GM12878 (cell line): ENCODE data around the gene PLK4. TPM values are rescaled to one million over a fixed set of nuclear protein-coding genes. Genes with fewer than 3 reads are reported as not detected.

Experiments used
- ATAC-seq: fragments of 200-7000 bp; cut with Tn5 transposase; 3 replicates; pipeline ENCODE4 v1.9.1; 2020; ENCODE audit warnings: mild to moderate bottlenecking, moderate library complexity
- BruUV-seq: library from RNA; stranded (reverse); fragments of 400-500 nt; replicated peaks from 2 replicates; lab custom pipeline; 2021; lab: Mats Ljungman, UMichigan
- CTCF ChIA-PET: fragments of 300-600 bp; sonication (Branson Sonifier 250); formaldehyde crosslinking; extraction: SDS; loops from one replicate; lab custom pipeline; 2021; ENCODE audit warnings: inconsistent platforms; lab: Yijun Ruan, JAX
- POLR2A ChIA-PET: fragments of 350-600 bp; formaldehyde crosslinking; extraction: SDS; loops from one replicate; lab custom pipeline; 2021; ENCODE audit warnings: inconsistent platforms; lab: Charles Lee
- RAD21 ChIA-PET: fragments of 300-600 bp; sonication (Branson Sonifier 250); formaldehyde crosslinking; loops from one replicate; lab custom pipeline; 2023; ENCODE audit warnings: antibody characterized with exemption; ENCODE audit not compliant: unreplicated experiment; lab: Charles Lee
- SMC1A ChIA-PET: fragments of 300-600 bp; sonication (Branson Sonifier 250); formaldehyde crosslinking; loops from one replicate; lab custom pipeline; 2023; ENCODE audit not compliant: unreplicated experiment, uncharacterized antibody; lab: Charles Lee
- DNase-seq: peaks from one replicate; pipeline ENCODE4 v3.0.0-alpha.2; 2011; ENCODE audit warnings: low read depth, low spot score
- FAIRE-seq: peaks from 3 replicates; lab custom pipeline; 2011; peaks lifted over from hg19 to GRCh38; lab: Jason Lieb, UNC
- H2AFZ ChIP-seq: 2 replicates; pipeline ENCODE4 v1.6.0; 2011; ENCODE audit warnings: low read depth, low read length, control low read depth; ENCODE audit not compliant: control insufficient read depth
- H3K27ac ChIP-seq: 2 replicates; pipeline ENCODE4 v1.5.1; 2011; ENCODE audit warnings: control low read depth; ENCODE audit not compliant: control insufficient read depth, insufficient read depth
- H3K27me3 ChIP-seq, 2 experiments: replicated peaks in 1 of 2; 2 replicates each; pipeline versions ENCODE4 v1.6.0 to v1.6.1; 2011; ENCODE audit warnings: low read length in 1 of 2; ENCODE audit not compliant: control insufficient read depth in 2 of 2, insufficient read depth in 2 of 2
- H3K36me3 ChIP-seq, 2 experiments: 2 replicates each; pipeline ENCODE4 v1.5.1; 2011; ENCODE audit warnings: low read length in 1 of 2; ENCODE audit not compliant: control insufficient read depth in 2 of 2, insufficient read depth in 2 of 2
- H3K4me1 ChIP-seq: 2 replicates; pipeline ENCODE4 v1.6.1; 2011; ENCODE audit warnings: mild to moderate bottlenecking, low read length, moderate library complexity, mixed read lengths; ENCODE audit not compliant: control insufficient read depth, insufficient read depth
- H3K4me2 ChIP-seq: 2 replicates; pipeline ENCODE4 v1.6.0; 2011; ENCODE audit warnings: control low read depth; ENCODE audit not compliant: control insufficient read depth, insufficient read depth
- H3K4me3 ChIP-seq: fragments of 200-600 bp; sonication (generic); 2 replicates; pipeline ENCODE4 v1.5.1; 2016
- H3K79me2 ChIP-seq: 2 replicates; pipeline ENCODE4 v1.6.0; 2011; ENCODE audit warnings: low read length; ENCODE audit not compliant: control insufficient read depth, insufficient read depth
- H3K9ac ChIP-seq: 2 replicates; pipeline ENCODE4 v1.8.0; 2011; ENCODE audit warnings: low read length, control low read depth, mixed read lengths; ENCODE audit not compliant: control insufficient read depth, insufficient read depth
- H3K9me3 ChIP-seq: replicated peaks from 3 replicates; pipeline ENCODE4 v1.5.1; 2011; ENCODE audit warnings: mild to moderate bottlenecking, low read length; ENCODE audit not compliant: control insufficient read depth, insufficient read depth
- H4K20me1 ChIP-seq: 2 replicates; pipeline ENCODE4 v1.6.0; 2011; ENCODE audit not compliant: control insufficient read depth, insufficient read depth
- CEBPZ ChIP-seq: fragments of 150-350 bp; IDR thresholded peaks from 2 replicates; pipeline ENCODE4 v1.6.1; 2016; ENCODE audit warnings: low read depth, low read length
- POLR2A ChIP-seq: IDR thresholded peaks from 2 replicates; pipeline ENCODE4 v1.6.1; 2011; ENCODE audit warnings: low read depth, mild to moderate bottlenecking, low read length
- SREBF2 ChIP-seq: IDR thresholded peaks from 2 replicates; pipeline ENCODE4 v1.6.1; 2012; ENCODE audit warnings: mild to moderate bottlenecking, low read length
- ZNF24 ChIP-seq: fragments of 450-650 bp; IDR thresholded peaks from 2 replicates; pipeline ENCODE4 v1.6.1; 2017; ENCODE audit warnings: antibody characterized with exemption, mild to moderate bottlenecking
- WGBS: methylation state at CpG from one replicate; pipeline ENCODE4 v1.1.6; 2016; ENCODE audit warnings: low lambda C conversion rate; ENCODE audit not compliant: insufficient replicate concordance, insufficient coverage; ENCODE audit errors: missing lambda C conversion rate; 5-methylcytosine and 5-hydroxymethylcytosine counted together
- in situ Hi-C: fragments of 300-500 bp; cut with MboI; formaldehyde crosslinking; loops from 9 replicates; pipeline ENCODE4 v1.14.3; 2018; ENCODE audit warnings: mixed read lengths
- intact Hi-C: fragments of 100-400 bp; cut with micrococcal nuclease; formaldehyde crosslinking; loops from one replicate; pipeline ENCODE4 v1.14.2; 2022; ENCODE audit not compliant: unreplicated experiment
- polyA plus RNA-seq, 11 experiments: library from polyadenylated mRNA; depleted of rRNA in 4 of 11; unstranded in 6 of 11; stranded (reverse) in 5 of 11; fragments of >200 nt; fragmentation: Nextera tagmentation in 4 of 11; fragmentation: Illumina TruSeq in 1 of 11; extraction: Ambion mirVana in 4 of 11; extraction: Trizol in 1 of 11; gene quantifications; 1 replicate in 1 of 11; 2 replicates in 10 of 11; pipeline versions ENCODE4 v1.2.1 to v1.2.3, GENCODE V29; 2011 to 2016; ENCODE audit warnings: inconsistent platforms in 2 of 11, missing spikeins in 2 of 11, low read depth in 1 of 11
- total RNA-seq, 4 experiments: library from RNA; depleted of rRNA in 3 of 4; stranded (reverse); fragments of >200 nt in 3 of 4; fragmentation: Illumina TruSeq in 1 of 4; extraction: Trizol in 1 of 4; gene quantifications; 2 replicates each; pipeline versions ENCODE4 v1.2.1 to v1.2.3, GENCODE V29; 2013 to 2021
- TF ChIP-seq, protein P1 (sequence below): fragments of 450-650 bp; IDR thresholded peaks from 2 replicates; pipeline ENCODE4 v1.6.1; 2014; ENCODE audit warnings: mild to moderate bottlenecking

Gene PLK4
- total and polyA plus RNA-seq, 10 of the 15 experiments (the other 5 are each of a cell fraction or from before 2014, with no cell fraction given) = 16.6 to 55.3 (median 45.8) TPM

DNA sequence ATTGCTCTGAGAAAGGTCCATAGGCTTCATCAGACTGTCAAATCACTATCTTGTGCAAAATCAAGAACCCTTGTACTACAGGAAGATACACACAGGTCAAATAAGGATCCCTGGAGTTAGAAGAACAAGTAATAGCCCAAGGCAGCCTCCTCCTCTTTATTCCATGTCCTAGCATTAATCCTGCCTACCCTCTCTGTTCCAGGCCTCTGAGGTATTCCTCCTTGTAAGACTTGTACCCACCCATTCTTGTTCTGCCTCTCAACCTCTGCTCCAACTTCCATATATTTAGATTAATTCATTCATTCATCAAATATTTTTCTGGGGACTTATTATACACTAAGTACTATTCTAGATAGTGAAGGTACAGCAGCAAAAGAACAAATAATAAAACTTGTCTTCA, 10.4 kb upstream of the PLK4 start:
- no peaks in the 10 kb centered on the region; the same call in 2 of the 3 replicates for H3K9me3 ChIP-seq
- ATAC-seq (no peak), FAIRE-seq (no peak), DNase-seq (no peak)
- intact Hi-C loops (no loop called here), in situ Hi-C loops (no loop called here)
- no peaks in the 10 kb centered on the region for H3K79me2 ChIP-seq
- H2AFZ ChIP-seq = no peak overlapping the region
- TF ChIP-seq, protein P1, sequence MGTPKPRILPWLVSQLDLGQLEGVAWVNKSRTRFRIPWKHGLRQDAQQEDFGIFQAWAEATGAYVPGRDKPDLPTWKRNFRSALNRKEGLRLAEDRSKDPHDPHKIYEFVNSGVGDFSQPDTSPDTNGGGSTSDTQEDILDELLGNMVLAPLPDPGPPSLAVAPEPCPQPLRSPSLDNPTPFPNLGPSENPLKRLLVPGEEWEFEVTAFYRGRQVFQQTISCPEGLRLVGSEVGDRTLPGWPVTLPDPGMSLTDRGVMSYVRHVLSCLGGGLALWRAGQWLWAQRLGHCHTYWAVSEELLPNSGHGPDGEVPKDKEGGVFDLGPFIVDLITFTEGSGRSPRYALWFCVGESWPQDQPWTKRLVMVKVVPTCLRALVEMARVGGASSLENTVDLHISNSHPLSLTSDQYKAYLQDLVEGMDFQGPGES = no peak
- TF ChIP-seq SREBF2 = no peak
- CTCF ChIA-PET = interaction anchor here (0.8 kb wide), 1 partner anchor 10 kb away, joined by 3 read pairs; no protein-coding TSS in a partner anchor
- no TSS peak for BruUV-seq
- POLR2A ChIA-PET = no interaction called here
- RAD21 ChIA-PET = no interaction called here
- H3K4me1 ChIP-seq = no peaks in the 10 kb centered on the region
- no peak overlapping the region for H3K4me2 ChIP-seq
- no peaks in the 10 kb centered on the region for H4K20me1 ChIP-seq
- SMC1A ChIA-PET = no interaction called here
- no peaks in the 10 kb centered on the region for H3K36me3 ChIP-seq
- no peak overlapping the region for H3K27ac ChIP-seq
- H3K27me3 ChIP-seq = no peaks in the 10 kb centered on the region
- H3K9ac ChIP-seq = no peak overlapping the region
- H3K4me3 ChIP-seq = no peak overlapping the region

GRCh38 chr4:127870688-127871087, 10.0 kb upstream of the PLK4 start:
- FAIRE-seq (no peak), ATAC-seq (no peak), DNase-seq (no peak)
- WGBS = 73% methylated on average over 3 of the region's 3 CpGs
- no peak overlapping the region for H3K27ac ChIP-seq
- POLR2A ChIA-PET = no interaction called here
- SMC1A ChIA-PET = no interaction called here
- H4K20me1 ChIP-seq = no peaks in the 10 kb centered on the region
- H3K79me2 ChIP-seq = no peaks in the 10 kb centered on the region
- RAD21 ChIA-PET = no interaction called here
- H3K4me3 ChIP-seq = no peak overlapping the region
- in situ Hi-C loops = no loop called here
- TF ChIP-seq ZNF24 (no peak), POLR2A (no peak), CEBPZ (no peak)
- no peaks in the 10 kb centered on the region for H3K36me3 ChIP-seq
- no peaks in the 10 kb centered on the region; the same call in 2 of the 3 replicates for H3K9me3 ChIP-seq
- H2AFZ ChIP-seq = no peak overlapping the region
- no peak overlapping the region for H3K9ac ChIP-seq
- no peaks in the 10 kb centered on the region for H3K4me1 ChIP-seq
- H3K27me3 ChIP-seq = no peaks in the 10 kb centered on the region
- CTCF ChIA-PET = no interaction called here
- no peak overlapping the region for H3K4me2 ChIP-seq
- intact Hi-C loops = no loop called here
- no TSS peak for BruUV-seq
